WTC11 (cell line): ENCODE data around the gene BMPR1B. TPM values are rescaled to one million over a fixed set of nuclear protein-coding genes. Genes with fewer than 3 reads are reported as not detected.
"Not testable (repeated sequence)": the region's sequence is repeated elsewhere in the genome, so short reads cannot be mapped to it uniquely, and the experiment has no call there.

ENCODE experiments used
- ATAC-seq: fragments of 200-7000 bp; cut with Tn5 transposase; 2 replicates; pipeline ENCODE4 v1.10.0; 2021; ENCODE audit warnings: mild to moderate bottlenecking, moderate library complexity
- CTCF ChIA-PET: fragments of 300-600 bp; sonication (Branson Sonifier 250); formaldehyde crosslinking; loops from one replicate; lab custom pipeline; 2021; ENCODE audit warnings: antibody characterized with exemption; lab: Charles Lee
- POLR2A ChIA-PET: fragments of 350-600 bp; sonication (Branson Sonifier 250); formaldehyde crosslinking; loops from one replicate; lab custom pipeline; 2021; ENCODE audit warnings: antibody characterized with exemption; lab: Charles Lee
- DNase-seq: peaks from one replicate; pipeline ENCODE4 v3.0.0; 2021; ENCODE audit warnings: low spot score
- H3K27ac Mint-ChIP-seq: 2 replicates; pipeline ENCODE4 v1.8.0; 2021; ENCODE audit warnings: mixed read lengths
- H3K27me3 Mint-ChIP-seq: 2 replicates; pipeline ENCODE4 v1.8.0; 2021; ENCODE audit warnings: low read depth, mild to moderate bottlenecking, moderate library complexity, mixed read lengths
- H3K36me3 Mint-ChIP-seq: 2 replicates; pipeline ENCODE4 v1.8.0; 2021; ENCODE audit warnings: mixed read lengths
- H3K4me1 Mint-ChIP-seq: 2 replicates; pipeline ENCODE4 v1.8.0; 2022; ENCODE audit warnings: mixed read lengths
- H3K4me3 Mint-ChIP-seq: 2 replicates; pipeline ENCODE4 v1.8.0; 2021; ENCODE audit warnings: mild to moderate bottlenecking, moderate library complexity, mixed read lengths
- H3K9me3 Mint-ChIP-seq: 2 replicates; pipeline ENCODE4 v1.8.0; 2021; ENCODE audit warnings: mixed read lengths
- CBFB ChIP-seq: sonication (generic); formaldehyde crosslinking; IDR thresholded peaks from 2 replicates; pipeline ENCODE4 v1.8.1; 2022; ENCODE audit warnings: mild to moderate bottlenecking, low read depth, missing genetic modification reagents
- EMX1 ChIP-seq: fragments of 250-450 bp; sonication (Bioruptor Pico); IDR thresholded peaks from 2 replicates; pipeline ENCODE4 v1.8.0; 2021; ENCODE audit warnings: mild to moderate bottlenecking
- HMGA2 ChIP-seq: fragments of 250-450 bp; sonication (Bioruptor Pico); IDR thresholded peaks from 2 replicates; pipeline ENCODE4 v1.4.0; 2021; ENCODE audit warnings: mild to moderate bottlenecking, moderate library complexity
- MYBL2 ChIP-seq: sonication (generic); formaldehyde crosslinking; IDR thresholded peaks from 2 replicates; pipeline ENCODE4 v1.8.1; 2023; ENCODE audit warnings: mild to moderate bottlenecking, moderate library complexity, missing genetic modification reagents
- NFYB ChIP-seq: sonication (generic); formaldehyde crosslinking; conservative IDR thresholded peaks from 2 replicates; pipeline ENCODE4 v1.8.0; 2022; ENCODE audit warnings: low read depth, missing genetic modification reagents
- SMAD3 ChIP-seq: sonication (generic); formaldehyde crosslinking; IDR thresholded peaks from 2 replicates; pipeline ENCODE4 v1.8.0; 2022; ENCODE audit warnings: missing genetic modification reagents, mild to moderate bottlenecking, borderline replicate concordance
- ZNF121 ChIP-seq: sonication (generic); formaldehyde crosslinking; IDR thresholded peaks from 2 replicates; pipeline ENCODE4 v1.8.0; 2023; ENCODE audit warnings: missing genetic modification reagents
- ZNF317 ChIP-seq: sonication (generic); formaldehyde crosslinking; IDR thresholded peaks from 2 replicates; pipeline ENCODE4 v1.8.1; 2023; ENCODE audit warnings: low read depth, mild to moderate bottlenecking, moderate library complexity, missing genetic modification reagents, borderline replicate concordance
- total RNA-seq: library from RNA; stranded (reverse); gene quantifications from 3 replicates; pipeline ENCODE4 v1.2.3, GENCODE V29; 2021
- TF ChIP-seq, protein P1 (sequence below): sonication (generic); formaldehyde crosslinking; conservative IDR thresholded peaks from 2 replicates; pipeline ENCODE4 v1.8.1; 2023; ENCODE audit warnings: mild to moderate bottlenecking, low read depth, missing genetic modification reagents, moderate library complexity
- TF ChIP-seq, protein P2 (sequence below): sonication (generic); formaldehyde crosslinking; IDR thresholded peaks from 2 replicates; pipeline ENCODE4 v1.8.1; 2023; ENCODE audit warnings: mild to moderate bottlenecking, moderate library complexity, missing genetic modification reagents
- TF ChIP-seq, protein P3 (sequence below): fragments of 250-450 bp; sonication (Bioruptor Pico); IDR thresholded peaks from 2 replicates; pipeline ENCODE4 v1.9.0; 2021; ENCODE audit warnings: moderate library complexity, mild to moderate bottlenecking, inconsistent platforms, borderline replicate concordance
- TF ChIP-seq, protein P4 (sequence below): sonication (generic); formaldehyde crosslinking; IDR thresholded peaks from 2 replicates; pipeline ENCODE4 v1.8.1; 2023; ENCODE audit warnings: mild to moderate bottlenecking, missing genetic modification reagents, moderate library complexity
- TF ChIP-seq, protein P5 (sequence below): sonication (generic); formaldehyde crosslinking; IDR thresholded peaks from 2 replicates; pipeline ENCODE4 v1.8.1; 2022; ENCODE audit warnings: low read depth, missing genetic modification reagents, borderline replicate concordance
- TF ChIP-seq, protein P6 (sequence below): fragments of 250-450 bp; sonication (Bioruptor Pico); IDR thresholded peaks from 2 replicates; pipeline ENCODE4 v1.9.0; 2021; ENCODE audit warnings: mild to moderate bottlenecking, borderline replicate concordance
- TF ChIP-seq, protein P7 (sequence below): fragments of 250-450 bp; sonication (Bioruptor Pico); IDR thresholded peaks from 2 replicates; pipeline ENCODE4 v1.9.0; 2021; ENCODE audit warnings: mild to moderate bottlenecking
- TF ChIP-seq, protein P8 (sequence below): sonication (generic); formaldehyde crosslinking; conservative IDR thresholded peaks from 2 replicates; pipeline ENCODE4 v1.8.1; 2022; ENCODE audit warnings: mild to moderate bottlenecking, missing genetic modification reagents

Gene BMPR1B
- total RNA-seq, 1 experiment from 2014 or later = 0.77 TPM

DNA sequence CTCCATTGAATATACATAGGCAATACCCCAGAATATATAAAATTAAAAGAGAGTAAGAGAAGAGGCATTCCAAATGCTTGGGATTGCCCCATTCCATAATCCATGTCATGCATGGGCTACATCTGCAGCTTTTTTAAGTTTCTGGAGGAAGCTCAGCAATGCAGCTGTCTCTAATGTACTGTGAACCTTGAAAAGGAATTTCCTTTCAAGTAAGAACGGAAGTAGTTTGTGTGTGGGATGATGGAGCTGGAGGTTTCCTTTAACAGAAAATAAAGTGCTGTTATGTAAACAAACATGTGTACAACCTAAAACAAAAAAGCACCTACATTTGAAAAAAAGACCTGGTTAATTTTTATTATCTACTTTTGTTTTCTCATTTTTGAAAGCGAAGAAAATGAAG, 303.5 kb downstream of the BMPR1B start (continued):
- TF ChIP-seq EMX1 (no peak), ZNF121 (no peak), CBFB (no peak), NFYB (CRISPR knock-in tag) (no peak)
- TF ChIP-seq, protein P1, sequence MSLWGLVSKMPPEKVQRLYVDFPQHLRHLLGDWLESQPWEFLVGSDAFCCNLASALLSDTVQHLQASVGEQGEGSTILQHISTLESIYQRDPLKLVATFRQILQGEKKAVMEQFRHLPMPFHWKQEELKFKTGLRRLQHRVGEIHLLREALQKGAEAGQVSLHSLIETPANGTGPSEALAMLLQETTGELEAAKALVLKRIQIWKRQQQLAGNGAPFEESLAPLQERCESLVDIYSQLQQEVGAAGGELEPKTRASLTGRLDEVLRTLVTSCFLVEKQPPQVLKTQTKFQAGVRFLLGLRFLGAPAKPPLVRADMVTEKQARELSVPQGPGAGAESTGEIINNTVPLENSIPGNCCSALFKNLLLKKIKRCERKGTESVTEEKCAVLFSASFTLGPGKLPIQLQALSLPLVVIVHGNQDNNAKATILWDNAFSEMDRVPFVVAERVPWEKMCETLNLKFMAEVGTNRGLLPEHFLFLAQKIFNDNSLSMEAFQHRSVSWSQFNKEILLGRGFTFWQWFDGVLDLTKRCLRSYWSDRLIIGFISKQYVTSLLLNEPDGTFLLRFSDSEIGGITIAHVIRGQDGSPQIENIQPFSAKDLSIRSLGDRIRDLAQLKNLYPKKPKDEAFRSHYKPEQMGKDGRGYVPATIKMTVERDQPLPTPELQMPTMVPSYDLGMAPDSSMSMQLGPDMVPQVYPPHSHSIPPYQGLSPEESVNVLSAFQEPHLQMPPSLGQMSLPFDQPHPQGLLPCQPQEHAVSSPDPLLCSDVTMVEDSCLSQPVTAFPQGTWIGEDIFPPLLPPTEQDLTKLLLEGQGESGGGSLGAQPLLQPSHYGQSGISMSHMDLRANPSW (CRISPR knock-in tag) = no peak
- TF ChIP-seq, protein P2, sequence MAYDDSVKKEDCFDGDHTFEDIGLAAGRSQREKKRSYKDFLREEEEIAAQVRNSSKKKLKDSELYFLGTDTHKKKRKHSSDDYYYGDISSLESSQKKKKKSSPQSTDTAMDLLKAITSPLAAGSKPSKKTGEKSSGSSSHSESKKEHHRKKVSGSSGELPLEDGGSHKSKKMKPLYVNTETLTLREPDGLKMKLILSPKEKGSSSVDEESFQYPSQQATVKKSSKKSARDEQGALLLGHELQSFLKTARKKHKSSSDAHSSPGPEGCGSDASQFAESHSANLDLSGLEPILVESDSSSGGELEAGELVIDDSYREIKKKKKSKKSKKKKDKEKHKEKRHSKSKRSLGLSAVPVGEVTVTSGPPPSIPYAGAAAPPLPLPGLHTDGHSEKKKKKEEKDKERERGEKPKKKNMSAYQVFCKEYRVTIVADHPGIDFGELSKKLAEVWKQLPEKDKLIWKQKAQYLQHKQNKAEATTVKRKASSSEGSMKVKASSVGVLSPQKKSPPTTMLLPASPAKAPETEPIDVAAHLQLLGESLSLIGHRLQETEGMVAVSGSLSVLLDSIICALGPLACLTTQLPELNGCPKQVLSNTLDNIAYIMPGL = no peak
- TF ChIP-seq, protein P3, sequence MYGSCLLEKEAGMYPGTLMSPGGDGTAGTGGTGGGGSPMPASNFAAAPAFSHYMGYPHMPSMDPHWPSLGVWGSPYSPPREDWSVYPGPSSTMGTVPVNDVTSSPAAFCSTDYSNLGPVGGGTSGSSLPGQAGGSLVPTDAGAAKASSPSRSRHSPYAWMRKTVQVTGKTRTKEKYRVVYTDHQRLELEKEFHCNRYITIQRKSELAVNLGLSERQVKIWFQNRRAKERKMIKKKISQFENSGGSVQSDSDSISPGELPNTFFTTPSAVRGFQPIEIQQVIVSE = no peak
- TF ChIP-seq, protein P4, sequence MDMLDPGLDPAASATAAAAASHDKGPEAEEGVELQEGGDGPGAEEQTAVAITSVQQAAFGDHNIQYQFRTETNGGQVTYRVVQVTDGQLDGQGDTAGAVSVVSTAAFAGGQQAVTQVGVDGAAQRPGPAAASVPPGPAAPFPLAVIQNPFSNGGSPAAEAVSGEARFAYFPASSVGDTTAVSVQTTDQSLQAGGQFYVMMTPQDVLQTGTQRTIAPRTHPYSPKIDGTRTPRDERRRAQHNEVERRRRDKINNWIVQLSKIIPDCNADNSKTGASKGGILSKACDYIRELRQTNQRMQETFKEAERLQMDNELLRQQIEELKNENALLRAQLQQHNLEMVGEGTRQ (CRISPR knock-in tag) = no peak
- TF ChIP-seq, protein P5, sequence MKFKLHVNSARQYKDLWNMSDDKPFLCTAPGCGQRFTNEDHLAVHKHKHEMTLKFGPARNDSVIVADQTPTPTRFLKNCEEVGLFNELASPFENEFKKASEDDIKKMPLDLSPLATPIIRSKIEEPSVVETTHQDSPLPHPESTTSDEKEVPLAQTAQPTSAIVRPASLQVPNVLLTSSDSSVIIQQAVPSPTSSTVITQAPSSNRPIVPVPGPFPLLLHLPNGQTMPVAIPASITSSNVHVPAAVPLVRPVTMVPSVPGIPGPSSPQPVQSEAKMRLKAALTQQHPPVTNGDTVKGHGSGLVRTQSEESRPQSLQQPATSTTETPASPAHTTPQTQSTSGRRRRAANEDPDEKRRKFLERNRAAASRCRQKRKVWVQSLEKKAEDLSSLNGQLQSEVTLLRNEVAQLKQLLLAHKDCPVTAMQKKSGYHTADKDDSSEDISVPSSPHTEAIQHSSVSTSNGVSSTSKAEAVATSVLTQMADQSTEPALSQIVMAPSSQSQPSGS (CRISPR knock-in tag) = no peak
- TF ChIP-seq, protein P6, sequence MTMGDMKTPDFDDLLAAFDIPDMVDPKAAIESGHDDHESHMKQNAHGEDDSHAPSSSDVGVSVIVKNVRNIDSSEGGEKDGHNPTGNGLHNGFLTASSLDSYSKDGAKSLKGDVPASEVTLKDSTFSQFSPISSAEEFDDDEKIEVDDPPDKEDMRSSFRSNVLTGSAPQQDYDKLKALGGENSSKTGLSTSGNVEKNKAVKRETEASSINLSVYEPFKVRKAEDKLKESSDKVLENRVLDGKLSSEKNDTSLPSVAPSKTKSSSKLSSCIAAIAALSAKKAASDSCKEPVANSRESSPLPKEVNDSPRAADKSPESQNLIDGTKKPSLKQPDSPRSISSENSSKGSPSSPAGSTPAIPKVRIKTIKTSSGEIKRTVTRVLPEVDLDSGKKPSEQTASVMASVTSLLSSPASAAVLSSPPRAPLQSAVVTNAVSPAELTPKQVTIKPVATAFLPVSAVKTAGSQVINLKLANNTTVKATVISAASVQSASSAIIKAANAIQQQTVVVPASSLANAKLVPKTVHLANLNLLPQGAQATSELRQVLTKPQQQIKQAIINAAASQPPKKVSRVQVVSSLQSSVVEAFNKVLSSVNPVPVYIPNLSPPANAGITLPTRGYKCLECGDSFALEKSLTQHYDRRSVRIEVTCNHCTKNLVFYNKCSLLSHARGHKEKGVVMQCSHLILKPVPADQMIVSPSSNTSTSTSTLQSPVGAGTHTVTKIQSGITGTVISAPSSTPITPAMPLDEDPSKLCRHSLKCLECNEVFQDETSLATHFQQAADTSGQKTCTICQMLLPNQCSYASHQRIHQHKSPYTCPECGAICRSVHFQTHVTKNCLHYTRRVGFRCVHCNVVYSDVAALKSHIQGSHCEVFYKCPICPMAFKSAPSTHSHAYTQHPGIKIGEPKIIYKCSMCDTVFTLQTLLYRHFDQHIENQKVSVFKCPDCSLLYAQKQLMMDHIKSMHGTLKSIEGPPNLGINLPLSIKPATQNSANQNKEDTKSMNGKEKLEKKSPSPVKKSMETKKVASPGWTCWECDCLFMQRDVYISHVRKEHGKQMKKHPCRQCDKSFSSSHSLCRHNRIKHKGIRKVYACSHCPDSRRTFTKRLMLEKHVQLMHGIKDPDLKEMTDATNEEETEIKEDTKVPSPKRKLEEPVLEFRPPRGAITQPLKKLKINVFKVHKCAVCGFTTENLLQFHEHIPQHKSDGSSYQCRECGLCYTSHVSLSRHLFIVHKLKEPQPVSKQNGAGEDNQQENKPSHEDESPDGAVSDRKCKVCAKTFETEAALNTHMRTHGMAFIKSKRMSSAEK (CRISPR knock-in tag) = no peak

DNA sequence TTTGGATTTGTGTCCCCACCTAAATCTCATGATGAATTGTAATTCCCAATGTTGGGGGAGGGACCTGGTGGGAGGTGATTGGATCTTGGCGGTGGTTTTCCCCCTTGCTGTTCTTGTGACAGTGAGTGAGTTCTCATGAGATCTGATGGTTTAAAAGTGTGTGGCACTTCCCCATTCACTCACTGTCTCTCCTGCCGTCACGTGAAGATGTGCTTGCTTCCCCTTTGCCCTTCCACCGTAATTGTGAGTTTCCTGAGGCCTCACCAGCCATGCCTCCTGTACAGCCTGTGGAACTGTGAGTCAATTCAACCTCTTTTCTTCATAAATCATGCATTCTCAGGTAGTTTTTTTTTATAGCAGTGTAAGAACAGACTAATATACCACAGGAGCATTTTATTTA, 304.0 kb downstream of the BMPR1B start:
- peak overlapping the region; percentile 12 for H3K27ac Mint-ChIP-seq
- not testable (repeated sequence) for H3K4me3 Mint-ChIP-seq

DNA sequence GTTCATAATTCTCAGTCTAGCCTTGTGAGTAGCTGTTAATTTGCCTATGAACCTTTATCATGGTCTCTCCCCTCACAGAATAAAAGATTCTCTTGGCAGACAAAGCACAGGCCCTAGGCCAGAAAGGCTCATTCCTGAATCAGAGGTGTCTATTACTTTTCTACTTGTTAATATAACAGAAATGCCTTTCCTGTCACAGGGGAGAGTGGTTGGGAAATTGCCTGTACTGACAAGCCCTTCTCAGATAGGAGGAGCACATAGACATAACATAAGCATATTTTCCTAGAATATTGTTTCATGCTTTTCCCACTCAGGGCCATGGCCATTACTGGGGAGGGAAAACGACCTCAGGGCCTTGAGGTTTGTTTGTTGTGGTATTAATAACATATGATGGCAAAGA, 308.3 kb downstream of the BMPR1B start:
- H3K27ac Mint-ChIP-seq = no peak overlapping the region
- DNase-seq = no peak
- peaks cover 20% of the 10 kb centered on the region for H3K9me3 Mint-ChIP-seq
- peaks cover 12% of the 10 kb centered on the region for H3K4me1 Mint-ChIP-seq
- no peak for ATAC-seq
- no peaks in the 10 kb centered on the region for H3K27me3 Mint-ChIP-seq
- no peaks in the 10 kb centered on the region for H3K36me3 Mint-ChIP-seq
- no peak overlapping the region for H3K4me3 Mint-ChIP-seq
- ChIA-PET POLR2A (no interaction called here), CTCF (no interaction called here)
- no peak for TF ChIP-seq SMAD3
- no peak for TF ChIP-seq MYBL2 (CRISPR knock-in tag)
- TF ChIP-seq, protein P2 = no peak
- no peak for TF ChIP-seq ZNF317
- no peak for TF ChIP-seq HMGA2
- TF ChIP-seq, protein P7, sequence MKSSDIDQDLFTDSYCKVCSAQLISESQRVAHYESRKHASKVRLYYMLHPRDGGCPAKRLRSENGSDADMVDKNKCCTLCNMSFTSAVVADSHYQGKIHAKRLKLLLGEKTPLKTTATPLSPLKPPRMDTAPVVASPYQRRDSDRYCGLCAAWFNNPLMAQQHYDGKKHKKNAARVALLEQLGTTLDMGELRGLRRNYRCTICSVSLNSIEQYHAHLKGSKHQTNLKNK (CRISPR knock-in tag) = no peak
- TF ChIP-seq, protein P8, sequence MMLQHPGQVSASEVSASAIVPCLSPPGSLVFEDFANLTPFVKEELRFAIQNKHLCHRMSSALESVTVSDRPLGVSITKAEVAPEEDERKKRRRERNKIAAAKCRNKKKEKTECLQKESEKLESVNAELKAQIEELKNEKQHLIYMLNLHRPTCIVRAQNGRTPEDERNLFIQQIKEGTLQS (CRISPR knock-in tag) = no peak

More for the DNA sequence above, 304.0 kb downstream of the BMPR1B start:
- ATAC-seq, DNase-seq, H3K27me3 Mint-ChIP-seq, CTCF ChIA-PET, POLR2A ChIA-PET, H3K36me3 Mint-ChIP-seq: not testable (repeated sequence)
- H3K4me1 Mint-ChIP-seq = peaks cover 12% of the 10 kb centered on the region
- H3K9me3 Mint-ChIP-seq = peaks cover 12% of the 10 kb centered on the region
